ENCODE results near the gene SRF. TPM values are rescaled to one million over a fixed set of nuclear protein-coding genes. Genes with fewer than 3 reads are reported as not detected.

The SRF gene
- total RNA-seq, 1 donor from 2014 or later, result 37.5 TPM

- H3K36me3 Mint-ChIP-seq (ENCODE audit: low read depth), result peaks cover 9% of the 10 kb centered on the region
- no peak for DNase-seq (ENCODE audit: low read depth, low spot score)
- H3K9me3 Mint-ChIP-seq, result no peaks in the 10 kb centered on the region
- TF ChIP-seq CTCF (conservative IDR thresholded peaks at IDR 0.05), result no peak
- H3K4me1 Mint-ChIP-seq, result peaks cover 28% of the 10 kb centered on the region
- no peak overlapping the region for H3K27ac Mint-ChIP-seq (ENCODE audit: unreplicated experiment)
- no peaks in the 10 kb centered on the region for H3K27me3 Mint-ChIP-seq (ENCODE audit: low read depth)
- no peak overlapping the region for H3K4me3 Mint-ChIP-seq
Observed at GRCh38 chr6:43185391-43185985, 14.4 kb downstream of the SRF start.

- H3K4me3 Mint-ChIP-seq, result no peak overlapping the region
- DNase-seq (ENCODE audit: low read depth, low spot score), result no peak
- H3K36me3 Mint-ChIP-seq (ENCODE audit: low read depth), result peaks cover 9% of the 10 kb centered on the region
- H3K9me3 Mint-ChIP-seq, result no peaks in the 10 kb centered on the region
- no peaks in the 10 kb centered on the region for H3K27me3 Mint-ChIP-seq (ENCODE audit: low read depth)
- TF ChIP-seq CTCF (conservative IDR thresholded peaks at IDR 0.05), result no peak
- no peak overlapping the region for H3K27ac Mint-ChIP-seq (ENCODE audit: unreplicated experiment)
- H3K4me1 Mint-ChIP-seq, result peaks cover 26% of the 10 kb centered on the region
Observed at GRCh38 chr6:43186019-43186418, 14.9 kb downstream of the SRF start.

GRCh38 chr6:43186706-43187105 is 15.6 kb downstream of the SRF start:
- H3K36me3 Mint-ChIP-seq (ENCODE audit: low read depth), result peaks cover 9% of the 10 kb centered on the region
- no peaks in the 10 kb centered on the region for H3K27me3 Mint-ChIP-seq (ENCODE audit: low read depth)
- H3K4me3 Mint-ChIP-seq, result no peak overlapping the region
- TF ChIP-seq CTCF (conservative IDR thresholded peaks at IDR 0.05), result no peak
- H3K4me1 Mint-ChIP-seq, result peaks cover 19% of the 10 kb centered on the region
- no peak for DNase-seq (ENCODE audit: low read depth, low spot score)
- H3K27ac Mint-ChIP-seq (ENCODE audit: unreplicated experiment), result no peak overlapping the region
- no peaks in the 10 kb centered on the region for H3K9me3 Mint-ChIP-seq

GRCh38 chr6:43187821-43188220 is 16.8 kb downstream of the SRF start:
- Mint-ChIP-seq H3K27me3 (ENCODE audit: low read depth) (no peaks in the 10 kb centered on the region), H3K4me1 (peaks cover 12% of the 10 kb centered on the region), H3K9me3 (no peaks in the 10 kb centered on the region), H3K27ac (ENCODE audit: unreplicated experiment) (no peak overlapping the region), H3K4me3 (no peak overlapping the region), H3K36me3 (ENCODE audit: low read depth) (peaks cover 9% of the 10 kb centered on the region)
- no peak for DNase-seq (ENCODE audit: low read depth, low spot score)
- TF ChIP-seq CTCF (conservative IDR thresholded peaks at IDR 0.05), result no peak

- peaks cover 6% of the 10 kb centered on the region for H3K4me1 Mint-ChIP-seq
- no peak overlapping the region for H3K4me3 Mint-ChIP-seq
- H3K36me3 Mint-ChIP-seq (ENCODE audit: low read depth), result peaks cover 9% of the 10 kb centered on the region
- DNase-seq (ENCODE audit: low read depth, low spot score), result no peak
- no peak for TF ChIP-seq CTCF (conservative IDR thresholded peaks at IDR 0.05)
- no peaks in the 10 kb centered on the region for H3K9me3 Mint-ChIP-seq
- H3K27me3 Mint-ChIP-seq (ENCODE audit: low read depth), result no peaks in the 10 kb centered on the region
- no peak overlapping the region for H3K27ac Mint-ChIP-seq (ENCODE audit: unreplicated experiment)
Observed at GRCh38 chr6:43188426-43188825, 17.4 kb downstream of the SRF start.

Data from neural crest cell (in vitro differentiated cells).